Posterior vena cava (tissue), 2 donors: Measurements from ENCODE around the gene CD46. TPM values are rescaled to one million over a fixed set of nuclear protein-coding genes. Genes with fewer than 3 reads are reported as not detected.
A peak's percentile ranks its signal among the peaks of the same experiment; 100 is the strongest.
"Not testable (repeated sequence)": the region's sequence is repeated elsewhere in the genome, so short reads cannot be mapped to it uniquely, and the experiment has no call there.

Experiments used
- DNase-seq: peaks from one replicate; pipeline ENCODE4 v3.0.0-alpha.2; 2020; ENCODE audit warnings: low spot score
- intact Hi-C, 2 donors: fragments of 100-400 bp; cut with DNase I; formaldehyde crosslinking; loops; one replicate each; pipeline versions ENCODE4 v1.14.1 to v1.14.2; 2022 to 2023
- total RNA-seq, 2 donors: library from RNA; stranded (reverse); fragmentation: NEBNext Ultra II Directional; extraction: Animal tissue kit (Norgen Biotek cat#: 25700); gene quantifications; one replicate each; pipeline ENCODE4 v1.2.1, GENCODE V29; 2021
- donor health status: DM: yes; HTN: yes; CAD: no.
- donor health status: DM: yes; HTN: yes; CAD: no.

Gene CD46
- total RNA-seq, 2 donors from 2014 or later: 129 to 165 TPM

- intact Hi-C loops: loop anchor here in 1 of 2 donors (5.0 kb wide), 1 partner anchor 911 kb away; no protein-coding TSS in a partner anchor
Measured at GRCh38 chr1:207747627-207748492, 4.0 kb upstream of the CD46 start.

GRCh38 chr1:207748737-207749528 lies 2.9 kb upstream of the CD46 start:
- intact Hi-C loops: loop anchor here in 1 of 2 donors (5.0 kb wide), 1 partner anchor 912 kb away; no protein-coding TSS in a partner anchor
- no peak for DNase-seq

More at GRCh38 chr1:207747627-207748492, 4.0 kb upstream of the CD46 start:
- no peak for DNase-seq

- intact Hi-C loops: no loop called here
- DNase-seq: no peak
Measured at GRCh38 chr1:207750631-207751305, 1.1 kb upstream of the CD46 start.

- intact Hi-C loops, DNase-seq: not testable (repeated sequence)
Measured at GRCh38 chr1:207751463-207751789, 428 bp upstream of the CD46 start.

GRCh38 chr1:207752456-207752998 lies 673 bp downstream of the CD46 start:
- DNase-seq: peak; percentile 69
- intact Hi-C loops: no loop called here

GRCh38 chr1:207753611-207754010 lies 1.8 kb downstream of the CD46 start:
- intact Hi-C loops: no loop called here

GRCh38 chr1:207754011-207754410 lies 2.2 kb downstream of the CD46 start:
- no peak for DNase-seq
- intact Hi-C loops: no loop called here

More at GRCh38 chr1:207753611-207754010, 1.8 kb downstream of the CD46 start:
- DNase-seq: no peak

GRCh38 chr1:207754974-207755700 lies 3.3 kb downstream of the CD46 start:
- DNase-seq: no peak
- intact Hi-C loops: no loop called here

- intact Hi-C loops: no loop called here
- DNase-seq: no peak
Measured at GRCh38 chr1:207755846-207756693, 4.2 kb downstream of the CD46 start.

- intact Hi-C loops: no loop called here
- peak; percentile 76 for DNase-seq
Measured at GRCh38 chr1:207762622-207763021, 10.8 kb downstream of the CD46 start.

- DNase-seq: no peak
- intact Hi-C loops: no loop called here
Measured at GRCh38 chr1:207763091-207763490, 11.2 kb downstream of the CD46 start.

GRCh38 chr1:207763972-207764371 lies 12.1 kb downstream of the CD46 start:
- intact Hi-C loops: no loop called here
- no peak for DNase-seq

- DNase-seq: no peak
- intact Hi-C loops: no loop called here
Measured at GRCh38 chr1:207766569-207766968, 14.7 kb downstream of the CD46 start.

GRCh38 chr1:207770514-207770913 lies 18.7 kb downstream of the CD46 start:
- intact Hi-C loops, DNase-seq: not testable (repeated sequence)

- intact Hi-C loops, DNase-seq: not testable (repeated sequence)
Measured at GRCh38 chr1:207776045-207776444, 24.2 kb downstream of the CD46 start.

GRCh38 chr1:207777412-207777811 lies 25.6 kb downstream of the CD46 start:
- DNase-seq, intact Hi-C loops: not testable (repeated sequence)

- intact Hi-C loops: no loop called here
- no peak for DNase-seq
Measured at GRCh38 chr1:207779008-207779407, 27.2 kb downstream of the CD46 start.

- intact Hi-C loops: no loop called here
- DNase-seq: no peak
Measured at GRCh38 chr1:207781312-207781711, 29.5 kb downstream of the CD46 start.
